Measurements from ENCODE around the gene METRN. TPM values are rescaled to one million over a fixed set of nuclear protein-coding genes. Genes with fewer than 3 reads are reported as not detected.
"Not testable (repeated sequence)": the region's sequence is repeated elsewhere in the genome, so short reads cannot be mapped to it uniquely, and the experiment has no call there.

METRN gene
- total RNA-seq, 1 donor from 2014 or later: 32.2 TPM

- Histone ChIP-seq H3K36me3 (no peaks in the 10 kb centered on the region), H3K4me1 (peaks cover 20% of the 10 kb centered on the region), H3K4me3 (no peak overlapping the region), H3K27ac (no peak overlapping the region), H3K9me3 (no peaks in the 10 kb centered on the region), H3K27me3 (peaks cover 8% of the 10 kb centered on the region)
- TF ChIP-seq POLR2AphosphoS5 (IDR thresholded peaks at IDR 0.05; ENCODE audit: insufficient read depth in 1 of 2, low read depth in 1 of 2) (no peak), CTCF (IDR thresholded peaks at IDR 0.05) (no peak), POLR2A (IDR thresholded peaks at IDR 0.05) (no peak)
- no peak for DNase-seq (ENCODE audit: extremely low spot score in 2 of 2)
- intact Hi-C loops (cut with DNase I): loop anchor here (10.0 kb wide), 1 partner anchor 344 kb away; no protein-coding TSS in a partner anchor
These were observed 3.8 kb upstream of the METRN start for GRCh38 chr16:711084-711483.

- peaks cover 19% of the 10 kb centered on the region for H3K4me1 ChIP-seq
- no peaks in the 10 kb centered on the region for H3K36me3 ChIP-seq
- H3K27ac ChIP-seq: no peak overlapping the region
- no peak overlapping the region for H3K4me3 ChIP-seq
- TF ChIP-seq POLR2AphosphoS5 (IDR thresholded peaks at IDR 0.05; ENCODE audit: insufficient read depth in 1 of 2, low read depth in 1 of 2): no peak
- peak; percentile 82 to 93 (median 85) for TF ChIP-seq CTCF (IDR thresholded peaks at IDR 0.05)
- no peaks in the 10 kb centered on the region for H3K9me3 ChIP-seq
- H3K27me3 ChIP-seq: peaks cover 3% of the 10 kb centered on the region
- intact Hi-C loops (cut with DNase I): loop anchor here (10.0 kb wide), 1 partner anchor 343 kb away; no protein-coding TSS in a partner anchor
- no peak for DNase-seq (ENCODE audit: extremely low spot score in 2 of 2)
These were observed 3.2 kb upstream of the METRN start for GRCh38 chr16:711548-712320.

- peaks cover 17% of the 10 kb centered on the region for H3K4me1 ChIP-seq
- H3K27ac ChIP-seq; H3K4me3 ChIP-seq; H3K27me3 ChIP-seq; DNase-seq (ENCODE audit: extremely low spot score in 2 of 2); H3K9me3 ChIP-seq; H3K36me3 ChIP-seq: not testable (repeated sequence)
- intact Hi-C loops (cut with DNase I): loop anchor here (10.0 kb wide), 1 partner anchor 342 kb away; no protein-coding TSS in a partner anchor
- peak in 1 of 3 experiments; percentile 9 for TF ChIP-seq CTCF (IDR thresholded peaks at IDR 0.05)
These were observed 2.1 kb upstream of the METRN start for GRCh38 chr16:712740-713250.

DNA sequence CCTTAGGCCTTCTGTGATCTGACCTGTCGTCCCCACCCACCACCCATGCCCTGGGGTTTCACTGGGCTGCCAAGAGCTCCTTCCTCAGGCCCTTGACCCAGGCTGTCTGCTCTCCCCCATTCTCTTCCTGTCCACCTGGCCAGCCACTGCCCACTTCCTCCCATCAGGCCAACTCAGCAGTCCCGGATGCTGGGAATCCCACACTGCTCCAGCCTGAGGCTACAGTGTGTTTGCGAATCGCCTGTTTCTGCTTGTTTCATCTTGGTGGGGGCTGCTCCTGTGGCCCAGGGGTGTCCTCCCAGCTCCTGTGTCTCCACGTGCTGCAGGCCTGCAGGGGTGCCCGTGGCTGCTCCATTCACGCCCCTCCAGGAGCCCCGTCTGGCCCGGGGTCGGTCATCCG, 839 bp upstream of the METRN start:
- H3K27me3 ChIP-seq: no peaks in the 10 kb centered on the region
- no peak for DNase-seq (ENCODE audit: extremely low spot score in 2 of 2)
- no peak overlapping the region for H3K4me3 ChIP-seq
- H3K9me3 ChIP-seq: no peaks in the 10 kb centered on the region
- no peak overlapping the region for H3K27ac ChIP-seq
- intact Hi-C loops (cut with DNase I): loop anchor here (10.0 kb wide), 1 partner anchor 341 kb away; no protein-coding TSS in a partner anchor
- H3K36me3 ChIP-seq: no peaks in the 10 kb centered on the region
- no peak for TF ChIP-seq CTCF (IDR thresholded peaks at IDR 0.05)
- TF ChIP-seq POLR2A (IDR thresholded peaks at IDR 0.05): no peak
- peaks cover 17% of the 10 kb centered on the region for H3K4me1 ChIP-seq

Measured in vagina (tissue), 2 donors.